Measurements from ENCODE around the gene CLDN22. TPM values are rescaled to one million over a fixed set of nuclear protein-coding genes. Genes with fewer than 3 reads are reported as not detected.

Gene CLDN22
- total RNA-seq, 1 donor from 2014 or later = not detected

DNA sequence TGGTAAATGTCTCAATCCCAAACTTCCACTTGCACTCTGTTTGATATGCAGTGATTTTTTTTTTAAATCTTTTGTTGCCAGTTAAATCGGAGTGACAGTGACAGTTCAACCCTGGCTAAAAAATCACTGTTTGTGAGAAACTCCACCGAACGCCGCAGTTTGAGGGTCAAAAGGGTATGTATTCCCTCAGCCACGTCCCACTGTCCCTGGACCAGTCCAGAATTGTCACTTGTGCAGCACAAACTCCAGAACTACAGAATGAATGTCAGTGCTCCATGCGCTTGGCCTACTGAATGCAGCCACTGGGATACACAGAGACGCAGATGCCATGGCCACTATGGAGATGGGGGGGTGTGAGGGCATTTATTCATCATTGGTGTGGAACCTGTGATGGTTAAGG, 34.2 kb downstream of the CLDN22 start:
- DNase-seq (ENCODE audit: low spot score) (no peak), ATAC-seq (peak; percentile 54)

DNA sequence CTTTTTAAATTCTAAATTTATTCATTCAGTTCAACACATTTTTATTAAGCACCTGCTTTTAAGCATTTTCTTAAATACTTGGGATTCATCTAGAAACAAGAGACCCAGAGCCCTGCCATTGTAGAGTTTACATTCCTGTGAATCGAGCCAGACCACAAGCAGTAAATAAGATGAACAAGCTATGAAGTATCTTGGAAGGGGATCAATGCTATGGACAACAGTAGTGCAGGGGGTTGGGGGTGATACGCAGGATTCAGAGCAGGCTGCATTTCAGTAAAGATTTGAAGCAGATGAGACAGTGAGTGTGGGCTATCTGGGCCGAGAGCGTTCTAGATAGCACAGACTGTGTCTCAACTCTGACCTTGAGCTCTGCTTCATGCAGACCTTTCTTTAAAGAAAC, 35.1 kb downstream of the CLDN22 start:
- peak; percentile 21 for ATAC-seq
- no peak for DNase-seq (ENCODE audit: low spot score)

DNA sequence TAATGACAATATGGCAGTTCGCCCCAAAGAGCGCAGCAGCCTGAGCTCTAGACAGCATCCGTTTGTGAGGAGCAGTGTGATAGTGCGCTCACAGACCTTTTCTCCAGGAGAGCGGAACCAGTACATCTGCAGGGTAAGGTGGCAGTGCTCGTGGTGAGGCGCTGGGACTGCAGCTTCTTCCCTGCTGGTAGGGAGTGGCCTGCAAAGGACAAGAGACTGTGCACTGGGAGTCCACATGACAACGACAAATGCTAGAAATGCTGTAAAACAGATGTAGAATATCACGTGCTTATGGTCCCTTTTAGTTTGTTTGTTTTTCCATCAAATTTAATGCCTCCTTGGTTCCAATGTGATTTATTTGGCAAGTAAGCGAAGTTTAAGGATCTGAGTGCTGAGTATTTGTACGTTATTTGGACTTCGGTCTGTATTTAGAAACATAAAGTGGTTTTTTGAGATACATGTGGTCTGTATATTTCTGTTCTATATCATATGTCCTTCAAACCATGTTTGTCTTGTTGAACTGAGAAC, 35.8 kb downstream of the CLDN22 start:
- ATAC-seq (no peak), DNase-seq (ENCODE audit: low spot score) (no peak)

DNA sequence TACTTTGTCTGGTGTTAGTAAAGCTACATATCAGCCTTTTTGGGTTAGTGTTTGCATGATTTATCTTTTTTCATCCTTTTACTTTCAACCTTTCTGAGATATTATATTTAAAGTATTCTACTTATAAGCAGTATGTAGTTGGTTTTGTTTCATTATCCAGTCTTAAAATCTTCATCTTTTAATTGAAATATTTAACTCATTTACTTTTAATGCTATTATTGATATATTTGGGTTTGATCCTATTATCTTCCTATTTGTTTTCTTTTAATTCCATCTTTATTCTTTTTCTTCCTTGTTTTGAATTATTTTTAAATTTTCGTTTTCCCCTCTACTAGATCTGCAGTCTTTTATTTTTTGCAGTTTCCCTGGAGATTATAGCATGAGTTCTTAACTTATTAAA, 44.0 kb downstream of the CLDN22 start:
- no peak for DNase-seq (ENCODE audit: low spot score)
- ATAC-seq = no peak

DNA sequence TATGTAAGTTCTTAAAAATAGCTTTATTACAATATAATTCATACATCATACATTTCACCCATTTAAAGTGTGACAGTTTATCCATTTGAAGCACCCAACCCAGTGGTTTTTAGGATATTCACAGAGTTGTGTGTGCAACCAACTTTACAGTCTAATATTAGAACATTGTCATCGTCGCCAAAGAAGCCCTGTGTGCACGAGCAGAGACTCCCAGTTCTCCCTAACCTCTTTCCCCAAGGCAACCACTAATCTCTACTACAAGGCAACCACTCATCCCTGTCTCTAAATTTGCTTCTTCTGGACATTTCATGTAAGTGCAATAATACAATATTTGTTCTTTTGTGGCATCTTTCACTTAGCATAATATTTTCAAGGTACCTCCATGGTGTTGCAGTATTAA, 47.7 kb downstream of the CLDN22 start:
- ATAC-seq (no peak), DNase-seq (ENCODE audit: low spot score) (no peak)

DNA sequence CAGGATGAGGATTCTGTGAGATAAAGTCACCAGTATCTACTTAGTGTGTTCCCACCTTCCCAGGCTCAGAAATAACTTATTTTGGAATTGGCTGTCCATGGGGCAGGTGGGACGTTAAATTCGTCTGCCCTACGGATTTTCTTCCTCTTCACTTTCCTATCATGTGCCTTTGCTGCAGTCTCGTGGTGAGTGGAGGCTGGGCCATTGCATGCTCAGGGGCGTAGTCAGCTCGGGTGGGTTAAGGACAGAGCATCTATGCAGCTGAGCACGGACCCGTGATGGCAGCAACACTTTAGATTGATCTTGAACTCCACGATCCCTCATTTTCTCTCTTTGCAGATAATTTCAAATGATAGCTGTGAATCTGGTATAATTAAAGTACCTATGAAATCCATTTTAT, 51.5 kb downstream of the CLDN22 start:
- DNase-seq (ENCODE audit: low spot score) (no peak), ATAC-seq (no peak)

Other genes with a start within 250 kb of the CLDN22 start
- gene WWC2, start 221.0 kb downstream of the CLDN22 start, total RNA-seq = 43.2 TPM
- gene CLDN24, start 2.1 kb upstream of the CLDN22 start, total RNA-seq = not detected
- 6.8 TPM for gene CDKN2AIP, start 124.4 kb upstream of the CLDN22 start, total RNA-seq
- 5.0 TPM for gene ING2, start 184.8 kb upstream of the CLDN22 start, total RNA-seq